MV-4-11 (cell line): ENCODE data around the gene LMAN1L.
"Not testable (repeated sequence)": the region's sequence is repeated elsewhere in the genome, so short reads cannot be mapped to it uniquely, and the experiment has no call there.

Experiments
- DNase-seq: peaks from one replicate; lab custom pipeline; 2025; lab: John Stamatoyannopoulos, UW

LMAN1L gene

GRCh38 chr15:74782259-74783071 is 30.2 kb upstream of the LMAN1L start:
- DNase-seq, result peak; percentile 22

GRCh38 chr15:74783072-74783807 is 29.4 kb upstream of the LMAN1L start:
- peak; percentile 71 for DNase-seq

GRCh38 chr15:74783808-74784175 is 28.8 kb upstream of the LMAN1L start:
- peak; percentile 26 for DNase-seq

- no peak for DNase-seq
Observed at GRCh38 chr15:74784426-74785193, 28.0 kb upstream of the LMAN1L start.

- no peak for DNase-seq
Observed at GRCh38 chr15:74785194-74786032, 27.2 kb upstream of the LMAN1L start.

- DNase-seq, result not testable (repeated sequence)
Observed at GRCh38 chr15:74786081-74786480, 26.6 kb upstream of the LMAN1L start.

GRCh38 chr15:74786551-74787165 is 26.0 kb upstream of the LMAN1L start:
- peak; percentile 47 for DNase-seq

GRCh38 chr15:74787251-74788041 is 25.2 kb upstream of the LMAN1L start:
- peak; percentile 99 for DNase-seq

GRCh38 chr15:74788042-74788682 is 24.5 kb upstream of the LMAN1L start:
- DNase-seq, result peak; percentile 71

- peak; percentile 62 for DNase-seq
Observed at GRCh38 chr15:74788683-74789151, 23.9 kb upstream of the LMAN1L start.

GRCh38 chr15:74789171-74789631 is 23.4 kb upstream of the LMAN1L start:
- DNase-seq, result no peak

- DNase-seq, result no peak
Observed at GRCh38 chr15:74789741-74790079, 22.9 kb upstream of the LMAN1L start.

- peak; percentile 93 for DNase-seq
Observed at GRCh38 chr15:74790080-74790916, 22.3 kb upstream of the LMAN1L start.

GRCh38 chr15:74791007-74791406 is 21.6 kb upstream of the LMAN1L start:
- DNase-seq, result no peak

- no peak for DNase-seq
Observed at GRCh38 chr15:74791667-74792066, 21.0 kb upstream of the LMAN1L start.

- no peak for DNase-seq
Observed at GRCh38 chr15:74792227-74793016, 20.2 kb upstream of the LMAN1L start.

- peak; percentile 34 for DNase-seq
Observed at GRCh38 chr15:74793135-74794028, 19.3 kb upstream of the LMAN1L start.
